Myocyte (in vitro differentiated cells): ENCODE results near the gene RAB11B. TPM values are rescaled to one million over a fixed set of nuclear protein-coding genes. Genes with fewer than 3 reads are reported as not detected.
"Not testable (repeated sequence)": the region's sequence is repeated elsewhere in the genome, so short reads cannot be mapped to it uniquely, and the experiment has no call there.

ENCODE experiments used
- DNase-seq: peaks from one replicate; pipeline ENCODE4 v3.0.0-alpha.2; 2012; ENCODE audit warnings: low read depth
- polyA plus RNA-seq: library from polyadenylated mRNA; unstranded; fragments of >200 nt; gene quantifications from one replicate; pipeline ENCODE4 v1.2.1, GENCODE V29; 2012; ENCODE audit warnings: missing spikeins
- total RNA-seq: library from RNA; depleted of rRNA; stranded (reverse); fragments of >200 nt; gene quantifications from 2 replicates; pipeline ENCODE4 v1.2.3, GENCODE V29; 2014

Gene RAB11B
- 10.0 and 12.5 TPM in 2 replicates for total RNA-seq
- 138 TPM for polyA plus RNA-seq

- peak; percentile 100 for DNase-seq
Observed at GRCh38 chr19:8389891-8390616, at the start of gene RAB11B. TSS of gene RAB11B (plus strand) at chr19:8390360. CDS start at chr19:8390417, 57 bp downstream.

- DNase-seq, result not testable (repeated sequence)
Observed at GRCh38 chr19:8341504-8341903, 48.7 kb upstream of the RAB11B start.

GRCh38 chr19:8342316-8342683 lies 47.9 kb upstream of the RAB11B start:
- no peak for DNase-seq

GRCh38 chr19:8342684-8343482 lies 47.3 kb upstream of the RAB11B start, which contains the start of gene KANK3:
TSS of gene KANK3 (minus strand) at chr19:8343262. CDS start at chr19:8337828, 5,434 bp downstream.
- peak; percentile 88 for DNase-seq

- no peak for DNase-seq
Observed at GRCh38 chr19:8343483-8343844, 46.7 kb upstream of the RAB11B start.

GRCh38 chr19:8349629-8350372 lies 40.4 kb upstream of the RAB11B start:
- DNase-seq, result not testable (repeated sequence)

GRCh38 chr19:8352134-8352827 lies 37.9 kb upstream of the RAB11B start:
- no peak for DNase-seq

GRCh38 chr19:8352845-8353244 lies 37.3 kb upstream of the RAB11B start:
- not testable (repeated sequence) for DNase-seq

- peak; percentile 67 for DNase-seq
Observed at GRCh38 chr19:8355631-8356402, 34.3 kb upstream of the RAB11B start.

GRCh38 chr19:8357007-8357521 lies 33.1 kb upstream of the RAB11B start:
- no peak for DNase-seq

- DNase-seq, result no peak
Observed at GRCh38 chr19:8358948-8359347, 31.2 kb upstream of the RAB11B start.

GRCh38 chr19:8360196-8360595 lies 30.0 kb upstream of the RAB11B start:
- no peak for DNase-seq

GRCh38 chr19:8361921-8362793 lies 28.0 kb upstream of the RAB11B start:
- DNase-seq, result peak; percentile 98

- peak; percentile 53 for DNase-seq
Observed at GRCh38 chr19:8363803-8364771, 26.1 kb upstream of the RAB11B start, which contains the start of gene ANGPTL4. TSS of gene ANGPTL4 (plus strand) at chr19:8364155. CDS start at chr19:8364322, 167 bp downstream.

GRCh38 chr19:8366121-8366581 lies 24.0 kb upstream of the RAB11B start:
- DNase-seq, result no peak

- DNase-seq, result no peak
Observed at GRCh38 chr19:8366961-8367326, 23.2 kb upstream of the RAB11B start.

GRCh38 chr19:8367327-8368001 lies 22.7 kb upstream of the RAB11B start:
- DNase-seq, result peak; percentile 98
